GM12892 (cell line): Measurements from ENCODE around the gene GALNT2.

ENCODE experiments used
- POLR2A ChIP-seq: IDR thresholded peaks from 2 replicates; pipeline ENCODE4 v1.6.1; 2011; ENCODE audit warnings: low read depth, low read length, control low read depth
- POLR2AphosphoS5 ChIP-seq: IDR thresholded peaks from 2 replicates; pipeline ENCODE4 v1.6.1; 2011; ENCODE audit warnings: low read depth, low read length, control low read depth
- TAF1 ChIP-seq: IDR thresholded peaks from 2 replicates; pipeline ENCODE4 v1.6.1; 2011; ENCODE audit warnings: low read depth, mild to moderate bottlenecking, control low read depth, low read length, borderline replicate concordance

GRCh38 chr1:230109066-230109465 is 42.0 kb downstream of the GALNT2 start:
- TF ChIP-seq POLR2AphosphoS5 = no peak
- no peak for TF ChIP-seq POLR2A
- TF ChIP-seq TAF1 = no peak
